Sigmoid colon (tissue), 7 donors: ENCODE results near the gene ROS1. TPM values are rescaled to one million over a fixed set of nuclear protein-coding genes. Genes with fewer than 3 reads are reported as not detected.

Experiments used
- DNase-seq: peaks from one replicate; pipeline ENCODE4 v3.0.0-alpha.2; 2019
- H3K27ac ChIP-seq, 4 donors: fragments of 200-600 bp; sonication (generic); one replicate each; pipeline ENCODE4 v1.5.1; 2016 to 2019; ENCODE audit warnings: mild to moderate bottlenecking in 1 of 4
- H3K27me3 ChIP-seq, 3 donors: fragments of 200-600 bp; sonication (generic); one replicate each; pipeline ENCODE4 v1.5.1; 2019; ENCODE audit warnings: mild to moderate bottlenecking in 1 of 3
- H3K36me3 ChIP-seq, 4 donors: fragments of 200-600 bp; sonication (generic); one replicate each; pipeline ENCODE4 v1.5.1; 2016 to 2019
- H3K4me1 ChIP-seq, 4 donors: fragments of 200-600 bp; sonication (generic); one replicate each; pipeline ENCODE4 v1.5.1; 2017 to 2019
- H3K4me3 ChIP-seq, 4 donors: fragments of 200-600 bp; sonication (generic); one replicate each; pipeline ENCODE4 v1.5.1; 2017 to 2019; ENCODE audit warnings: mild to moderate bottlenecking in 2 of 4, moderate library complexity in 1 of 4
- H3K9me3 ChIP-seq, 4 donors: fragments of 200-600 bp in 3 of 4; sonication (generic) in 3 of 4; one replicate each; pipeline versions ENCODE4 v1.5.1 to v1.6.1; 2013 to 2019
- CTCF ChIP-seq, 4 experiments: fragments of 450-650 bp in 3 of 4; fragments of 200-600 bp in 1 of 4; IDR thresholded peaks; one replicate each; pipeline ENCODE4 v1.5.1; 2016 to 2019; ENCODE audit warnings: antibody characterized with exemption in 4 of 4, mild to moderate bottlenecking in 3 of 4, moderate library complexity in 2 of 4
- EP300 ChIP-seq, 4 donors: sonication (generic); formaldehyde crosslinking; IDR thresholded peaks; one replicate each; pipeline ENCODE4 v1.6.1; 2017; ENCODE audit warnings: antibody characterized with exemption in 4 of 4
- POLR2A ChIP-seq, 2 donors: fragments of 450-650 bp; IDR thresholded peaks; one replicate each; pipeline ENCODE4 v1.6.1; 2016; ENCODE audit warnings: antibody characterized with exemption in 2 of 2, mild to moderate bottlenecking in 2 of 2, moderate library complexity in 2 of 2
- POLR2AphosphoS5 ChIP-seq, 4 donors: sonication (generic); formaldehyde crosslinking; IDR thresholded peaks; one replicate each; pipeline ENCODE4 v1.6.1; 2017; ENCODE audit warnings: antibody characterized with exemption in 4 of 4
- WGBS, 2 donors: extraction: QIAGEN DNeasy Blood & Tissue Kit; methylation state at CpG; one replicate each; pipeline ENCODE4 v1.1.7; 2013; 5-methylcytosine and 5-hydroxymethylcytosine counted together
- intact Hi-C: fragments of 100-400 bp; cut with DNase I; formaldehyde crosslinking; loops from one replicate; pipeline ENCODE4 v1.15.1; 2023
- polyA plus RNA-seq, 3 donors: library from polyadenylated mRNA; stranded (reverse); fragments of 200-250 nt; gene quantifications; one replicate each; pipeline ENCODE4 v1.2.3, GENCODE V29; 2013
- total RNA-seq, 4 donors: library from RNA; depleted of rRNA; stranded (reverse); fragments of >200 nt; gene quantifications; one replicate each; pipeline ENCODE4 v1.1.0, GENCODE V29; 2016
- donor health status: healthy with polysubstance abuse.
- donor health status: Bipolar disorder and iron deficiency.
- donor health status: healthy.

ROS1 gene
- total and polyA plus RNA-seq, 7 donors = 0.07 TPM; not detected in 6

DNA sequence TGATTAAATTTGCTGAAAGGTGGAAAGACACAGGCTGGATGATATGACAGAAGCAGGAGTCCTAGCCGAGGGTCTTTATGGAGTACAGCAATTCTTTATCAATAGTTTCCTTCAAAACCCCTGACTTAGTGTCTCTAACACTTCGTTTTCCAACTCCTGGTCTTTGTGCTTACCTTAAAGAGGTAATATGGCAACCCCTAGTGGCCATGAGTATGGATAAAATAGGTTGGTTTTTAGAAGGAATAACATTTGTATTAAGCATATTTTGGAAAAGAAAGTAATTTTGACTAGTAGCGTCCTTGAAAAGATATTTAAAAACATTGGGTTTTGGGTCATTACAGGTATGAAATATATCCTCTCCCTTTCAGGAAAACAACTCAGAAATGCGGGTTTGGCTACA, 108.5 kb downstream of the ROS1 start:
- H3K4me3 ChIP-seq = no peak overlapping the region
- H3K9me3 ChIP-seq = no peaks in the 10 kb centered on the region
- DNase-seq = no peak
- H3K4me1 ChIP-seq = no peaks in the 10 kb centered on the region
- H3K27ac ChIP-seq = no peak overlapping the region
- TF ChIP-seq CTCF (IDR thresholded peaks at IDR 0.05) (peak in 1 of 4 experiments; percentile 15), POLR2A (IDR thresholded peaks at IDR 0.05) (no peak), EP300 (IDR thresholded peaks at IDR 0.05) (no peak), POLR2AphosphoS5 (IDR thresholded peaks at IDR 0.05) (no peak)
- intact Hi-C loops = no loop called here
- 21 to 37% methylated on average over 4 of the region's 4 CpGs for WGBS, 2 donors
- no peaks in the 10 kb centered on the region for H3K36me3 ChIP-seq
- no peaks in the 10 kb centered on the region for H3K27me3 ChIP-seq

GRCh38 chr6:117311726-117312125, 114.0 kb downstream of the ROS1 start:
- Histone ChIP-seq H3K27ac (no peak overlapping the region), H3K36me3 (no peaks in the 10 kb centered on the region), H3K27me3 (no peaks in the 10 kb centered on the region), H3K4me3 (no peak overlapping the region), H3K9me3 (no peaks in the 10 kb centered on the region), H3K4me1 (no peaks in the 10 kb centered on the region)
- intact Hi-C loops = no loop called here
- 94 to 96% methylated on average over 1 of the region's 1 CpG for WGBS, 2 donors
- TF ChIP-seq POLR2AphosphoS5 (IDR thresholded peaks at IDR 0.05) (no peak), POLR2A (IDR thresholded peaks at IDR 0.05) (no peak), EP300 (IDR thresholded peaks at IDR 0.05) (no peak)
- no peak for DNase-seq

DNA sequence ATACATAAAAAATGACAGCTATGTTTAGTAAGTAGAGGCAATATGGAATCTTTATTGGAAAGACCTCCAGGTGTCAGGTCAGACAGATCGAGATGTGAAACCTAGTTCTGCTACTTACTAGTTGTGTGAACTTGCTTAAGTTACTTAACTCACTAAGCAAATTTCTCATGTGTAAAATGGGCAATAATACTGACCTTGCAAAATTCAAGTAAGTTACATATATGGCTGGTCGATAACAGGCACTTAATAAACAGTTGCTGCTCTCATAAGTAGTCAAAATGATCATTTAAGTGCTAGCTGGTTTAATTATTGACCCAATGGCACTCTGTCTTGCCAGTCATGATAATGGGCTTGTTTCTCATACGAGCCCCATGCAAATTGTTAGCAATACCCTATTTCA, 114.4 kb downstream of the ROS1 start:
- Histone ChIP-seq H3K27me3 (no peaks in the 10 kb centered on the region), H3K9me3 (no peaks in the 10 kb centered on the region), H3K4me3 (no peak overlapping the region), H3K4me1 (no peaks in the 10 kb centered on the region), H3K36me3 (no peaks in the 10 kb centered on the region), H3K27ac (no peak overlapping the region)
- 86 to 88% methylated on average over 3 of the region's 3 CpGs for WGBS, 2 donors
- TF ChIP-seq EP300 (IDR thresholded peaks at IDR 0.05) = no peak
- no peak for TF ChIP-seq POLR2A (IDR thresholded peaks at IDR 0.05)
- TF ChIP-seq POLR2AphosphoS5 (IDR thresholded peaks at IDR 0.05) = no peak
- no peak for TF ChIP-seq CTCF (IDR thresholded peaks at IDR 0.05)
- DNase-seq = no peak
- intact Hi-C loops = no loop called here

DNA sequence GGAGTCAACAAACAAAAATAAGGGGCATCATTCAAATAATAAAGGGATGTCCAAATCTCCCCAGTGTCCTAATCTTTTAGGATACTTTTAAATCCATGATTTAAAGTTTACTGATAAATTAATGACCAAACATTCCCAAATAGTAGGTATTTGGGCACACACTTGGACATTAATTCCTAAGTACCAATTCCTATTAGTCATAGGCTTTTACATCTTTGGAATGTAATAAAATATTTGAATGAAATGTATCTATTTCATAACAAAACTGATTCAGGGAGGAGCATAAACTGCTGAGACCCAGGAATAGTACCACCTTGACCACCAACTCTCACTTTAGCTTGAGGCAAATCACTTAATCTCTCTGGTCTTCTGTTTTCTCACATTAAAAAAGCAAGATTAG, 116.1 kb downstream of the ROS1 start:
- no peaks in the 10 kb centered on the region for H3K36me3 ChIP-seq
- H3K4me1 ChIP-seq = no peaks in the 10 kb centered on the region
- no peak overlapping the region for H3K4me3 ChIP-seq
- H3K9me3 ChIP-seq = no peaks in the 10 kb centered on the region
- intact Hi-C loops = no loop called here
- no peak for DNase-seq
- H3K27ac ChIP-seq = no peak overlapping the region
- TF ChIP-seq POLR2A (IDR thresholded peaks at IDR 0.05) = no peak
- TF ChIP-seq EP300 (IDR thresholded peaks at IDR 0.05) = no peak
- TF ChIP-seq POLR2AphosphoS5 (IDR thresholded peaks at IDR 0.05) = no peak
- no peak for TF ChIP-seq CTCF (IDR thresholded peaks at IDR 0.05)
- H3K27me3 ChIP-seq = no peaks in the 10 kb centered on the region

DNA sequence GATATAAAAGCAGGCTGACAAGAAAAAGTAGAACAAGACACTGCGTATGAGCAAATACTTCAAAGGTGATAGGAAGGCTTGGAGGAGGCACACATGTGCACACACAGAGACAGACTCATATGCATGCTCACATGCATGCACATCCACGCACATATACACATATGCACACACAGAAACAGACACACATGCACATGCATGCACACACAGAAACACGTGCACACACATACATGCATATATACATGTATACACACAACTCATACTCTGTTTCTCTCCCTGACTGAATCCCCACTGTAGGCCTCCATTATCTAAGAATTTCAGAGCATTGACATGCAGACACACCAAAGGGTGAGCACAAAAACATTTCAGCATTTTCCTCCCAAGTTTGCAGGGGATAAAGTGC, 116.7 kb downstream of the ROS1 start:
- Histone ChIP-seq H3K9me3 (no peaks in the 10 kb centered on the region), H3K4me3 (no peak overlapping the region), H3K36me3 (no peaks in the 10 kb centered on the region), H3K27ac (no peak overlapping the region), H3K4me1 (no peaks in the 10 kb centered on the region), H3K27me3 (no peaks in the 10 kb centered on the region)
- TF ChIP-seq POLR2AphosphoS5 (IDR thresholded peaks at IDR 0.05) (no peak), POLR2A (IDR thresholded peaks at IDR 0.05) (no peak), EP300 (IDR thresholded peaks at IDR 0.05) (no peak), CTCF (IDR thresholded peaks at IDR 0.05) (no peak)
- 70 to 75% methylated on average over 3 of the region's 3 CpGs for WGBS, 2 donors
- intact Hi-C loops = no loop called here
- no peak for DNase-seq
